Activated CD4-positive, alpha-beta T cell treated with anti-CD3 and anti-CD28 coated beads for 36 hours (primary cell): ENCODE results near the gene NUP93. TPM values are rescaled to one million over a fixed set of nuclear protein-coding genes. Genes with fewer than 3 reads are reported as not detected.
"Not testable (repeated sequence)": the region's sequence is repeated elsewhere in the genome, so short reads cannot be mapped to it uniquely, and the experiment has no call there.

Source experiments
- ATAC-seq: fragments of 200-7000 bp; cut with Tn5 transposase; one replicate; pipeline ENCODE4 v1.10.0; 2021; ENCODE audit warnings: mild to moderate bottlenecking, moderate library complexity
- CTCF ChIA-PET: fragments of 350-600 bp; sonication (Branson Sonifier 250); formaldehyde crosslinking; loops from one replicate; lab custom pipeline; 2021; ENCODE audit warnings: antibody characterized with exemption; lab: Charles Lee
- POLR2A ChIA-PET: fragments of 350-600 bp; sonication (Branson Sonifier 250); formaldehyde crosslinking; loops from one replicate; lab custom pipeline; 2021; ENCODE audit warnings: antibody characterized with exemption, inconsistent platforms; lab: Charles Lee
- DNase-seq: peaks from one replicate; pipeline ENCODE4 v3.0.0-alpha.2; 2020
- H3K27ac Mint-ChIP-seq: one replicate; pipeline ENCODE4 v1.8.0; 2021; ENCODE audit warnings: mixed read lengths
- H3K27me3 Mint-ChIP-seq: one replicate; pipeline ENCODE4 v1.8.0; 2021; ENCODE audit warnings: mixed read lengths
- H3K36me3 Mint-ChIP-seq: one replicate; pipeline ENCODE4 v1.8.0; 2021; ENCODE audit warnings: low read depth, mixed read lengths
- H3K4me1 Mint-ChIP-seq: one replicate; pipeline ENCODE4 v1.8.0; 2021; ENCODE audit warnings: mixed read lengths
- H3K4me3 Mint-ChIP-seq: one replicate; pipeline ENCODE4 v1.8.0; 2021; ENCODE audit warnings: mild to moderate bottlenecking, moderate library complexity, mixed read lengths
- H3K9me3 Mint-ChIP-seq: one replicate; pipeline ENCODE4 v1.8.0; 2021; ENCODE audit warnings: low read depth, mixed read lengths
- intact Hi-C, 2 experiments: fragments of 100-400 bp; cut with DNase I in 1 of 2; cut with micrococcal nuclease in 1 of 2; formaldehyde crosslinking; loops; one replicate each; pipeline versions ENCODE4 v1.14.2 to v1.15.1; 2022 to 2024; cut with DNase I, micrococcal nuclease
- total RNA-seq, 2 experiments: library from RNA; stranded (reverse); gene quantifications; one replicate each; pipeline ENCODE4 v1.2.3, GENCODE V29; 2021

The NUP93 gene
- total RNA-seq, 2 experiments from 2014 or later, result 131 to 154 TPM

- no peaks in the 10 kb centered on the region for H3K27me3 Mint-ChIP-seq
- POLR2A ChIA-PET, result no interaction called here
- ATAC-seq (no peak), DNase-seq (no peak)
- CTCF ChIA-PET, result interaction anchor here (0.7 kb wide), 1 partner anchor 23 kb away, joined by 3 read pairs; no protein-coding TSS in a partner anchor
- H3K4me3 Mint-ChIP-seq, result no peak overlapping the region
- no peaks in the 10 kb centered on the region for H3K9me3 Mint-ChIP-seq
- peaks cover 1% of the 10 kb centered on the region for H3K36me3 Mint-ChIP-seq
- no peaks in the 10 kb centered on the region for H3K4me1 Mint-ChIP-seq
- H3K27ac Mint-ChIP-seq, result no peak overlapping the region
- intact Hi-C loops, result no loop called here
Observed at GRCh38 chr16:56795011-56795410, 65.1 kb downstream of the NUP93 start.

GRCh38 chr16:56797038-56797437 lies 67.1 kb downstream of the NUP93 start:
- H3K4me3 Mint-ChIP-seq, H3K27me3 Mint-ChIP-seq, H3K36me3 Mint-ChIP-seq, intact Hi-C loops, H3K27ac Mint-ChIP-seq, H3K9me3 Mint-ChIP-seq, ATAC-seq, DNase-seq, POLR2A ChIA-PET, H3K4me1 Mint-ChIP-seq: not testable (repeated sequence)
- CTCF ChIA-PET, result interaction anchor here (0.6 to 1.3 kb wide), 3 partner anchors 8 to 19 kb away, joined by 3 to 4 read pairs (median 3); no protein-coding TSS in a partner anchor

GRCh38 chr16:56797861-56798260 lies 67.9 kb downstream of the NUP93 start:
- DNase-seq (no peak), ATAC-seq (no peak)
- H3K9me3 Mint-ChIP-seq, result no peaks in the 10 kb centered on the region
- ChIA-PET POLR2A (no interaction called here), CTCF (interaction anchor here (1.1 to 1.3 kb wide), 2 partner anchors 9 to 17 kb away, joined by 3 to 4 read pairs; no protein-coding TSS in a partner anchor)
- no peaks in the 10 kb centered on the region for H3K27me3 Mint-ChIP-seq
- H3K4me3 Mint-ChIP-seq, result no peak overlapping the region
- H3K4me1 Mint-ChIP-seq, result no peaks in the 10 kb centered on the region
- no peak overlapping the region for H3K27ac Mint-ChIP-seq
- intact Hi-C loops, result no loop called here
- H3K36me3 Mint-ChIP-seq, result peaks cover 8% of the 10 kb centered on the region

GRCh38 chr16:56798955-56799354 lies 69.0 kb downstream of the NUP93 start:
- POLR2A ChIA-PET, result no interaction called here
- no peak overlapping the region for H3K4me3 Mint-ChIP-seq
- H3K9me3 Mint-ChIP-seq, result no peaks in the 10 kb centered on the region
- DNase-seq (no peak), ATAC-seq (no peak)
- intact Hi-C loops, result no loop called here
- H3K4me1 Mint-ChIP-seq, result no peaks in the 10 kb centered on the region
- H3K36me3 Mint-ChIP-seq, result peaks cover 10% of the 10 kb centered on the region
- H3K27me3 Mint-ChIP-seq, result no peaks in the 10 kb centered on the region
- CTCF ChIA-PET, result interaction anchor here (0.8 to 0.9 kb wide), 2 partner anchors 52 to 53 kb away, joined by 3 to 4 read pairs; no protein-coding TSS in a partner anchor
- H3K27ac Mint-ChIP-seq, result no peak overlapping the region

GRCh38 chr16:56800355-56800754 lies 70.4 kb downstream of the NUP93 start:
- no peak for ATAC-seq
- Mint-ChIP-seq H3K4me1 (no peaks in the 10 kb centered on the region), H3K27me3 (no peaks in the 10 kb centered on the region), H3K4me3 (no peak overlapping the region), H3K36me3 (peaks cover 11% of the 10 kb centered on the region), H3K9me3 (no peaks in the 10 kb centered on the region), H3K27ac (no peak overlapping the region)
- CTCF ChIA-PET, result no interaction called here
- POLR2A ChIA-PET, result no interaction called here
- no peak for DNase-seq
- intact Hi-C loops, result no loop called here

GRCh38 chr16:56801762-56802161 lies 71.8 kb downstream of the NUP93 start:
- ATAC-seq, result no peak
- no peak overlapping the region for H3K27ac Mint-ChIP-seq
- H3K27me3 Mint-ChIP-seq, result no peaks in the 10 kb centered on the region
- no peaks in the 10 kb centered on the region for H3K9me3 Mint-ChIP-seq
- intact Hi-C loops, result no loop called here
- H3K36me3 Mint-ChIP-seq, result peaks cover 22% of the 10 kb centered on the region
- no peak overlapping the region for H3K4me3 Mint-ChIP-seq
- CTCF ChIA-PET, result interaction anchor here (0.7 kb wide), 1 partner anchor 109 kb away, joined by 5 read pairs; no protein-coding TSS in a partner anchor
- DNase-seq, result no peak
- POLR2A ChIA-PET, result no interaction called here
- no peaks in the 10 kb centered on the region for H3K4me1 Mint-ChIP-seq

GRCh38 chr16:56807011-56807675 lies 77.2 kb downstream of the NUP93 start:
- intact Hi-C loops, result no loop called here
- Mint-ChIP-seq H3K4me1 (no peaks in the 10 kb centered on the region), H3K27me3 (no peaks in the 10 kb centered on the region), H3K27ac (no peak overlapping the region), H3K9me3 (no peaks in the 10 kb centered on the region), H3K36me3 (peaks cover 29% of the 10 kb centered on the region), H3K4me3 (no peak overlapping the region)
- no peak for ATAC-seq
- ChIA-PET POLR2A (no interaction called here), CTCF (interaction anchor here (1.1 kb wide), 1 partner anchor 15 kb away, joined by 3 read pairs; no protein-coding TSS in a partner anchor)
- DNase-seq, result no peak

GRCh38 chr16:56807676-56808067 lies 77.7 kb downstream of the NUP93 start:
- not testable (repeated sequence) for ATAC-seq, H3K4me1 Mint-ChIP-seq, DNase-seq

GRCh38 chr16:56810954-56811353 lies 81.0 kb downstream of the NUP93 start:
- peaks cover 19% of the 10 kb centered on the region for H3K36me3 Mint-ChIP-seq
- no peak overlapping the region for H3K4me3 Mint-ChIP-seq
- no peaks in the 10 kb centered on the region for H3K4me1 Mint-ChIP-seq
- no peaks in the 10 kb centered on the region for H3K27me3 Mint-ChIP-seq
- ChIA-PET CTCF (no interaction called here), POLR2A (no interaction called here)
- ATAC-seq (no peak), DNase-seq (no peak)
- no peaks in the 10 kb centered on the region for H3K9me3 Mint-ChIP-seq
- H3K27ac Mint-ChIP-seq, result no peak overlapping the region
- intact Hi-C loops, result no loop called here

More at GRCh38 chr16:56807676-56808067, 77.7 kb downstream of the NUP93 start:
- POLR2A ChIA-PET, intact Hi-C loops, H3K4me3 Mint-ChIP-seq, H3K27me3 Mint-ChIP-seq, H3K9me3 Mint-ChIP-seq, H3K27ac Mint-ChIP-seq: not testable (repeated sequence)
- CTCF ChIA-PET, result interaction anchor here (1.1 kb wide), 1 partner anchor 16 kb away, joined by 3 read pairs; no protein-coding TSS in a partner anchor
- peaks cover 29% of the 10 kb centered on the region for H3K36me3 Mint-ChIP-seq

GRCh38 chr16:56811602-56812001 lies 81.7 kb downstream of the NUP93 start:
- H3K4me3 Mint-ChIP-seq, POLR2A ChIA-PET, H3K27ac Mint-ChIP-seq, ATAC-seq, H3K9me3 Mint-ChIP-seq, H3K27me3 Mint-ChIP-seq, DNase-seq, intact Hi-C loops, H3K4me1 Mint-ChIP-seq: not testable (repeated sequence)
- CTCF ChIA-PET, result interaction anchor here (0.8 to 0.9 kb wide), 2 partner anchors 21 to 130 kb away, joined by 4 read pairs; no protein-coding TSS in a partner anchor
- H3K36me3 Mint-ChIP-seq, result peaks cover 17% of the 10 kb centered on the region

- Mint-ChIP-seq H3K4me3 (no peak overlapping the region), H3K27me3 (no peaks in the 10 kb centered on the region), H3K4me1 (no peaks in the 10 kb centered on the region), H3K36me3 (peaks cover 10% of the 10 kb centered on the region), H3K9me3 (no peaks in the 10 kb centered on the region), H3K27ac (no peak overlapping the region)
- DNase-seq (no peak), ATAC-seq (no peak)
- ChIA-PET POLR2A (no interaction called here), CTCF (no interaction called here)
- intact Hi-C loops, result no loop called here
Observed at GRCh38 chr16:56812884-56813283, 83.0 kb downstream of the NUP93 start.
